GM23338 (cell line): ENCODE results near the gene IMPG1. TPM values are rescaled to one million over a fixed set of nuclear protein-coding genes. Genes with fewer than 3 reads are reported as not detected.

Experiments used
- ETS1 ChIP-seq: IDR thresholded peaks from 2 replicates; pipeline ENCODE4 v1.6.1; 2016; ENCODE audit warnings: antibody characterized with exemption
- POLR2AphosphoS5 ChIP-seq: IDR thresholded peaks from 2 replicates; pipeline ENCODE4 v1.6.1; 2016; ENCODE audit warnings: antibody characterized with exemption, low read depth
- REST ChIP-seq: IDR thresholded peaks from one replicate; pipeline ENCODE4 v1.6.1; 2018; ENCODE audit warnings: antibody characterized with exemption; ENCODE audit not compliant: unreplicated experiment
- STAT1 ChIP-seq: IDR thresholded peaks from one replicate; pipeline ENCODE4 v1.6.1; 2016; ENCODE audit warnings: antibody characterized with exemption; ENCODE audit not compliant: unreplicated experiment
- ZNF331 ChIP-seq: fragments of 250-450 bp; sonication (Bioruptor Pico); IDR thresholded peaks from 2 replicates; pipeline ENCODE4 v1.5.0; 2020; ENCODE audit warnings: low read depth, mild to moderate bottlenecking, moderate library complexity
- ZNF462 ChIP-seq: fragments of 250-450 bp; sonication (Bioruptor Pico); IDR thresholded peaks from 2 replicates; pipeline ENCODE4 v1.5.0; 2020; ENCODE audit warnings: mild to moderate bottlenecking, moderate library complexity
- polyA plus RNA-seq: library from polyadenylated mRNA; unstranded; fragments of >200 nt; fragmentation: Nextera tagmentation; extraction: Ambion mirVana; gene quantifications from 2 replicates; pipeline ENCODE4 v1.2.1, GENCODE V29; 2016
- total RNA-seq: library from RNA; depleted of rRNA; stranded (reverse); fragments of >200 nt; shearing (Covaris generic); gene quantifications from 2 replicates; pipeline ENCODE4 v1.2.3, GENCODE V29; 2014

Gene IMPG1
- total and polyA plus RNA-seq, 2 experiments from 2014 or later: not detected

- TF ChIP-seq ZNF462 (CRISPR knock-in tag) (no peak), ETS1 (no peak), ZNF331 (CRISPR knock-in tag) (no peak), STAT1 (no peak), REST (no peak), POLR2AphosphoS5 (no peak)
Observed at GRCh38 chr6:75931011-75931680, 141.3 kb downstream of the IMPG1 start (continued).
